HT1080 (cell line): Measurements from ENCODE around the gene SLIT3. TPM values are rescaled to one million over a fixed set of nuclear protein-coding genes. Genes with fewer than 3 reads are reported as not detected.
A peak's percentile ranks its signal among the peaks of the same experiment; 100 is the strongest.

Experiments
- DNase-seq: peaks from one replicate; pipeline ENCODE4 v3.0.0-alpha.2; 2015; ENCODE audit warnings: low read depth
- total RNA-seq: library from RNA; depleted of rRNA; stranded (reverse); fragments of >200 nt; shearing (Covaris generic); gene quantifications from 2 replicates; pipeline ENCODE4 v1.2.3, GENCODE V29; 2014

The SLIT3 gene
- total RNA-seq, 1 experiment from 2014 or later: 0.08 TPM

GRCh38 chr5:169299663-169300467 is 1.1 kb downstream of the SLIT3 start:
- no peak for DNase-seq

GRCh38 chr5:169299191-169299662 is 1.7 kb downstream of the SLIT3 start:
- DNase-seq: no peak

- no peak for DNase-seq
Observed at GRCh38 chr5:169298193-169298592, 2.7 kb downstream of the SLIT3 start.

DNA sequence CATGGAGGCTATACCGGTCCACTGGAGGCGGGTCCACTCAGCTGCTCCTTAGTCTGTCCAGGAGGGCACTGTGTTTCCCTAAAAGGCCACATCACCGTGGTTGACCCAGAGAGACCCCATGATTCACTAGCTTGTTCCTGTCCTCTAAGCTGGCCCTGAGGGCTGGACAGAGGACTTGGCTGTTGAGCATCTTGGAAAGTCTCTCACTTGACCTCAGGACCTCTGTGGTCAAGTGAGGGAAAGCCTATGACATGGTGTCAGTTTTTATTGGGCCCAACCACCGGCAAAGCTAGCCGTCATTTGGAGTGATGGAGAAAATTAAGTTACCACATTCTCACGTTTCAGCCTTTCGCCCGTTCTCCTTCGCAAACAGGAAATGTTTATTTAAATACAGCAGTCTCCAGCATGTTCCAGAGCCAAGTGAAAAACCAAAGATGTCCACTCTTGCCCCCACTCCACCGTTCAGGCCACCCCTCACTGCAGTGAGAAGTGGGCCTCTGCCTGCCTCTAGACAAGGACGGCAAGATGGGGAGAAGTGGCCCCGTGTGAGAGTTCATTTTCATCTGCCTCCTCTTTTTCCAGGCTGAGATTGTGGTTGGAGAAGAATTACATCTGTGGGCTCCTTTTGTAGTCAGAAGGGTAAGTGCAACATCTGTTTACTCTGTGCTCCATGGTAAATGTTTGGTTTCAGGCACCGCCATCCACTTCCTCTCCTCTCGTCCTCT is 4.4 kb downstream of the SLIT3 start:
- DNase-seq: no peak

DNA sequence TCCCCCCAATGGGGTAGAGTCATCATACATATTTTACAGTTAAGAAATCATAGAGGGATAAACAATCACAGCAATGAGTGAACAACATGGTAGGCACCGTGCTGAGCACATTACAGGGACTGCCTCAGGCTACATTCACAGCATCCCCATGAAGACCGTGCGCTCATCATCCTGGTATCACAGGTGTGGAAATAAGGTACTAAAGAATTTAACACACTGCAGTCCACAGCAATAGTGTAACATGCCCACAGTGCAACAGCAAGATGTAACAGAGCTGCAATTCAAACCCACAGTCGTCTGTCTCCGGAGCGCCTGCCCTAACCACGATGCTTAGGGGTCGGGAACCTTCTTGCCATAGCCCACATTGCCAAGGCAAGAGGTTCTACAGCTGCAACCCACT is 5.6 kb downstream of the SLIT3 start:
- DNase-seq: no peak

DNA sequence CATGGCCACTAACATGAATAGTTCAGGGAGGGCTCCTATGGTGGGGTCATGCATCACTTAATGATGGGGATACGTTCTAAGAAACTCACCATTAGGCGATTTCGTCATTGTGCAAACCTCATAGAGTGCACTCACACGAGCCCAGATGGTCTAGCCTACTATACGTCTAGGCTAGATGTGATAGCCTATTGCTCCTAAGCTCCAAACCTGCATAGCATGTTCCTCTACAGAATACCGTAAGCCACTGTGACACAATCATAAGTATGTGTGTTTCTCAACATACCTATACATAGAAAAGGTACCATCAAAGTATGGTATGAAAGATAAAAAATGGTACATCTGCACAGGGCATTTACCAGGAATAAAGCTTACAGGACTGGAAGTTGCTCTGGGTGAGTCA is 6.3 kb downstream of the SLIT3 start:
- no peak for DNase-seq

DNA sequence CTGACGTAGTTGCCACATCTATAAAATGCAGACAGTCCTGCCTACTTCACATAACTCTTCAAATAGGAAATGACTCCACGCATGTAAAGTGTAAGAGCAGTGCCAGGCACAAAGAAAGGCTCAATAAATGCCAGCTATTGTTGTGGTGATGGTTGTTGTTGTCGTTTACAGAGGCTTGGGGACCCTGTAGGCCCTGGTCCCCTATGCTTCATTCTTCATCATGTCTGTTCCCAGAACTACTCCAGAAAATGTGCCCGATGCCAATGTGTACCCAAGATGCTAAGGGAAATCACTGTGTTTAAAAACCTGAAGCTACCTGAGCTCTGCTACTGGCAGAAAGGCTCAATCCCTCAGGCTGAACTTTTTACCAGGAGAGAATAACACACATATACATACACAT is 9.1 kb downstream of the SLIT3 start:
- DNase-seq: no peak

DNA sequence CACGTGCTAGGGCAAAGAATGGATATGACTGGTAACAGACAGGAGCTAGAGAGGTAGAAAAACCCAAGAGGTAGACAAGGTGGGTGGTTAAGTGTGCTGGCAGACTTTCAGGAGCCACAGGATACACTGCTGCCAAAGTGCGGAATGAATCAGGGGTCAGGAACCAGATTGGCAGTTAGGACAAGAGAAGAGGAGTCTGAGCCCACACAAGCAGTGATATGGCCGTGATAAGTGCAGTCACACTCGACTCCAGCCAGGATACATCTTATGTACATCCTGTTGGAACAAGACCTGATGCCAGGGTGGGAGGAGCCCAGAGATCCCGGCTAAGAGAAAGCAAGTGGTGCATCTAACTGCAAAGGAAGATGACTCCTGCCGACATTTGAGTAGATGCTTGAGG is 10.0 kb downstream of the SLIT3 start:
- peak; percentile 36 for DNase-seq

DNA sequence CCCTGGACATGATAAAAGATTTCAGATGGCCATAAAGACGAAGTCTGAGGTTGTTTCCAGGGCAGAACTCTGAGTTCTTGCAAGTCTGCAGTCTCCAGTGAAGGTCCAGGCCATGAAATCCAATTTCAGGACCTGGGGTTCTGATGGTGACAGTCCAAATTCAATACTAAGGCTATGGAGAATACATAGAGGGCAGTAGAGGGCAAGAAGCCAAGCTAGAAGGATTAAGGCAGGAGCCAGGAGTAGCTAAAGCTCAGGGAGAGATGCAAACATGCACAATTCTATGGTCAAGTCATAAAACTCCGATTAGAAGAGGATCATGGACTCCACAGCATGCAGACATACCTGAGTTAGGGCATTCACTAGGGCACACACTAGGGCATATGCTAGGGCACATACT is 11.4 kb downstream of the SLIT3 start:
- no peak for DNase-seq

- no peak for DNase-seq
Observed at GRCh38 chr5:169288066-169288930, 12.6 kb downstream of the SLIT3 start.

DNA sequence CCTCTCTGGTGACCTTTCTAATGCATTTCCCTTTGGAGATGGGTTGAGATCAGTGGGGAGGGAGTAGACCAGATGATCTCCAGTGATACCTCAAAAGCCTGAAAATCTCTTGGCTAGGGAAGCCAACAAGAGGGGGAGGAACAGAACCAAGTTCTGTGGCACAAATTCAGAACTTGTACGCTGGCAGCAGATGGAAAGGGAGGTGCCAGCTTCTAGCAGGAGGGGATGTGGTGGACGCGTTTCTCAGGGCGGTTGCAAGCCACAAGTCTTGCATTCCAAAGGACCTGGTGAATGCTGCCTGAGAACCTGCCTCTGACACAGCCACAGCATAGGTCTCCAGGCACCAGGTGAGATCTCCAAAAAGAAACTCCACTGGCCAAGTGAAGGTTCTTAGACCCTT is 13.4 kb downstream of the SLIT3 start:
- DNase-seq: peak; percentile 10

GRCh38 chr5:169286572-169287300 is 14.2 kb downstream of the SLIT3 start:
- no peak for DNase-seq

- no peak for DNase-seq
Observed at GRCh38 chr5:169283887-169284286, 17.1 kb downstream of the SLIT3 start.

DNA sequence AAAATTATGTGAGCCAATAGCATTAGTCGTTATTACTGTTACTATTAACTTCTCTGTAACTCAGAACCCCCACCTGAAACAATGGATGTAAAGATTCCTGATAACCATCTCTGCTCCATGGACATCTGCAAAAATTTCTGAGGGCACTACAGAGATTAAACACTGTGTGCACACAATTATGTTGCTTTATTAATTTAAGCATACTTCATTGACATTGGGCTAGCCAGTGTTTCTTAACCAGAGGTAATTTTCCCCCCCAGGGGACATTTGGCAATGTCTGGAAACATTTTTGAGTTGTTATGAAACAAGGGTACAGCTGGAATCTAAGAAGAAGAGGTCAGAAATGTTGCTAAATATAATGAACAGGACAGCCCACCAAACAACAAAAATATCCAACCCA is 19.3 kb downstream of the SLIT3 start:
- no peak for DNase-seq

DNA sequence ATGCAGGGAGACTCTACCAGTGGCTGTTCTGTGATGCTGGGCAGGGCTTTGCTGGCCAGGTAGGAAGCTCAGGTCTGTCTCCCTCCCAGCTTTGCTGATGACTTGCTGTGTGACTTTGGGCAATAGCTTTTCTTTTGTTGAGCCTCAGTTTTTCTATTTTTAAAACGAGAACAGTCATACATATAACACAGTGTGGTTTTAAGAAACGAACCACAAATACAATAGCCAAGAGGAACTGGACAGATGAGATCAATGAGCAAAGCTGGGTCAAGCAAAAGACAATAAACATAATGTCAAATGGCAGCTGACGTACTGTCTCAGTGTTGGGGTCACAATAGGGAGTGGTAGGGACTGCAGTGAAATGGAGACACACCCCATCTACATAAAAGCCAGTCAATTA is 20.2 kb downstream of the SLIT3 start:
- DNase-seq: no peak

DNA sequence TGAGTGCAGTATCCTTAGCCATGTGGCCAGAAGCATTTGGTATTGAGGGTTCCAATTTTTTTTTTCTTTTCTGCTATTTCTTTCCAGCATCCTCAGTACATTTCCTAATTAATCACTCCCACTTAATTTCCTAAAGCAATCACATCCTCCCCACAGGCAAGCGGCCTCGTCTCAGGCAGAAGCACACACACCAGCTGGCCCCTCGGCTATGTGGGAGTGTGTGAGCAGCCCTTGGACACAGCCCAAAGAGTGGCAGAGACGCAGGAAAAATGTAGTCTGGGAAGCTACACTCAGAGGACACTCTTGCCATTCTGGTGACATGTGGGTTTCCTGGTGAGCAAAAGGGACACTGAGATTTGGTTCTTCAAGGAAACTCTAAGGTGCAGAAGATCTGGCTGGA is 20.7 kb downstream of the SLIT3 start:
- no peak for DNase-seq

DNA sequence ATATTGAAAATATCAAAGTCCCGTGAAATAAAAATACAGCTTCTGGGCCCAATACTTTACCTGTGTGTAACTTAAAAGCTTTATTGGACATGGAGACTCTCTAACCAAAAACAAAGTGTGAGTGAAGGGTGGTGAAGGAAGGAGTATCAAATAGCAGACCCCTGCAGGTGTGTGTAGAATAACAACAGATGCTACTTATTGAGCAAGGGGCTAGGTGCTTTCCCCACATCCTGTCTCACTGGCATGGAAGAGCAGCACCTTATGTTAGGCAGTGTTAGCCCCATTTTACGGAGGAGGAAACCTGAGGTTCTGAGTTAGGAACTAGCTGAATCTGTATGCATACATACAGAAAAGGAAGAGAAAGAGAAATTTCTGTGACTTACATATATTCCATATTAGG is 21.8 kb downstream of the SLIT3 start:
- no peak for DNase-seq

DNA sequence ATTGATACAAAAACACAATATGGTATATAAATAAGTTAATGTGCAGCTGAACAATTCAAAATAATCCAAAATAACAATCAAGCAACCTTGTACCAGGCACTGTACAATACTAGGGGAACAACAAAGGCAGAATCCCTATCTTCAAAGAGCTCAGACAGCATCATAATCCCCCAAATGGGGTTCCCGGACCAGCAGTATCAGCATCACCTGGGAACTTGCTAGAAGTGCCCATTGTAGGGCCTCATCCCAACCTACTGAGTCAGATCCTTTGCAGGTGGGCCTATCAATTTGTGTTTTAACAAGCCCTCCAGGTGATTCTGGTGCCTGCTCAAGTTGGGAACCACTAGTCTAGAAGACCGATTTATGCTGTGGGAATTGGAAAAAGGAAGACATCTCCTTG is 27.1 kb downstream of the SLIT3 start:
- no peak for DNase-seq

DNA sequence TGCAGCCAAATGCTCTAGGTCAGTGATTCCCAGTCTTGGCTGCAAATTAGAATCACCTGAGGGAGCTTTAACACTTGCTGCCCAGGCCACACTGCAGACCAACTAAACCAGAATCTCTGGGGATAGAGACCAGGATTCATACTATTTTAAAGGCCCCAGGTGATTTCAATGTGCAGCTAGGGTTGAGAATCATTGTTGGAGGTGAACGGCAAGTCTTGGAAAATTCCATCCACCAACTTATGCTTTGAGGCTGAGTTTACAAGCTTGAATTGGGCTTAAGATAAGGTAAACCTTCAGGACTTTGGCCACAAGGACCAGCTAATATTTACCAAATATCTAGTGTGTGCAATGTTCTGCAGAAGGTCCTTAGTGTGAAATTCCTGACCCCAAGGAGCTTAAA is 27.5 kb downstream of the SLIT3 start:
- no peak for DNase-seq

GRCh38 chr5:169272731-169273427 is 28.1 kb downstream of the SLIT3 start:
- no peak for DNase-seq

GRCh38 chr5:169272111-169272510 is 28.8 kb downstream of the SLIT3 start:
- no peak for DNase-seq
